Endothelial cell of umbilical vein (primary cell): ENCODE data around the gene SNAPC5. TPM values are rescaled to one million over a fixed set of nuclear protein-coding genes. Genes with fewer than 3 reads are reported as not detected.

Experiments
- BruUV-seq: library from RNA; stranded (reverse); fragments of 400-500 nt; replicated peaks from 2 replicates; lab custom pipeline; 2021; lab: Mats Ljungman, UMichigan
- CTCF ChIA-PET: fragments of 300-600, 350-600 bp; sonication (Branson Sonifier 250); formaldehyde crosslinking; loops from one replicate; lab custom pipeline; 2021; ENCODE audit warnings: antibody characterized with exemption, inconsistent platforms; lab: Charles Lee
- POLR2A ChIA-PET: fragments of 300-600, 350-600 bp; sonication (Branson Sonifier 250); formaldehyde crosslinking; loops from one replicate; lab custom pipeline; 2021; ENCODE audit warnings: antibody characterized with exemption, inconsistent platforms; lab: Charles Lee
- DNase-seq: peaks from one replicate; pipeline ENCODE4 v3.0.0-alpha.2; 2011; ENCODE audit warnings: low read depth, low spot score
- FAIRE-seq: peaks from 2 replicates; lab custom pipeline; 2011; peaks lifted over from hg19 to GRCh38; lab: Jason Lieb, UNC
- H2AFZ ChIP-seq: 2 replicates; pipeline ENCODE4 v1.6.0; 2012; ENCODE audit warnings: low read depth, low read length, control low read depth, inconsistent platforms
- H3K27ac ChIP-seq: 2 replicates; pipeline ENCODE4 v1.5.1; 2011; ENCODE audit warnings: low read depth, mild to moderate bottlenecking, control low read depth, low read length, moderate library complexity; ENCODE audit not compliant: insufficient read depth
- H3K27me3 ChIP-seq, 2 experiments: 2 replicates each; pipeline versions ENCODE4 v1.6.0 to v1.6.1; 2011; ENCODE audit warnings: low read length in 2 of 2, mixed read lengths in 1 of 2; ENCODE audit not compliant: control insufficient read depth in 2 of 2, insufficient read depth in 2 of 2
- H3K36me3 ChIP-seq, 2 experiments: 2 replicates in 1 of 2; 3 replicates in 1 of 2; pipeline ENCODE4 v1.5.1; 2011; ENCODE audit warnings: low read length in 2 of 2, mild to moderate bottlenecking in 1 of 2, moderate library complexity in 1 of 2; ENCODE audit not compliant: control insufficient read depth in 2 of 2, insufficient read depth in 2 of 2; ENCODE audit errors: extremely low read depth in 1 of 2
- H3K4me1 ChIP-seq: 3 replicates; pipeline ENCODE4 v1.5.1; 2011; ENCODE audit warnings: mild to moderate bottlenecking, low read length; ENCODE audit not compliant: control insufficient read depth, insufficient read depth; ENCODE audit errors: extremely low read depth
- H3K4me2 ChIP-seq: 2 replicates; pipeline ENCODE4 v1.6.1; 2011; ENCODE audit warnings: low read length, control low read depth, mixed read lengths; ENCODE audit not compliant: insufficient read depth
- H3K4me3 ChIP-seq, 3 experiments: fragments of 200-600 bp in 1 of 3; sonication (generic), shearing (Covaris generic) in 1 of 3; replicated peaks in 1 of 3; 2 replicates each; pipeline ENCODE4 v1.5.1; 2011 to 2016; ENCODE audit warnings: control low read depth in 3 of 3, low read length in 3 of 3, mild to moderate bottlenecking in 2 of 3, inconsistent platforms in 1 of 3, low read depth in 1 of 3, moderate library complexity in 1 of 3; ENCODE audit not compliant: insufficient read depth in 1 of 3
- H3K79me2 ChIP-seq: 2 replicates; pipeline ENCODE4 v1.6.0; 2012; ENCODE audit warnings: low read length, inconsistent platforms; ENCODE audit not compliant: control insufficient read depth, insufficient read depth
- H3K9ac ChIP-seq: replicated peaks from 2 replicates; pipeline ENCODE3; 2011; ENCODE audit warnings: low read length, control low read depth; ENCODE audit not compliant: insufficient read depth; ENCODE audit errors: extremely low read depth
- H3K9me1 ChIP-seq: replicated peaks from 3 replicates; pipeline ENCODE4 v1.6.0; 2011; ENCODE audit warnings: mild to moderate bottlenecking, low read length; ENCODE audit not compliant: control insufficient read depth, insufficient read depth; ENCODE audit errors: extremely low read depth
- H3K9me3 ChIP-seq: replicated peaks from 2 replicates; pipeline ENCODE4 v1.5.1; 2012; ENCODE audit warnings: low read length, inconsistent platforms; ENCODE audit not compliant: control insufficient read depth, insufficient read depth
- H4K20me1 ChIP-seq: replicated peaks from 2 replicates; pipeline ENCODE3; 2011; ENCODE audit warnings: mild to moderate bottlenecking, low read length; ENCODE audit not compliant: control insufficient read depth, insufficient read depth; ENCODE audit errors: extremely low read depth
- CTCF ChIP-seq, 2 donors: IDR thresholded peaks; 1 replicate in 1 of 2; 2 replicates in 1 of 2; pipeline ENCODE4 v1.5.1; 2011; ENCODE audit warnings: low read length in 2 of 2, mild to moderate bottlenecking in 2 of 2, moderate library complexity in 2 of 2, control low read depth in 1 of 2, inconsistent platforms in 1 of 2, low read depth in 1 of 2; ENCODE audit not compliant: insufficient read depth in 1 of 2; ENCODE audit errors: extremely low read depth in 1 of 2
- EZH2 ChIP-seq: IDR thresholded peaks from 2 replicates; pipeline ENCODE4 v1.6.1; 2012; ENCODE audit warnings: borderline replicate concordance, low read depth, mild to moderate bottlenecking, moderate library complexity, low read length, inconsistent platforms; ENCODE audit not compliant: severe bottlenecking
- FOS ChIP-seq: IDR thresholded peaks from 2 replicates; pipeline ENCODE4 v1.6.1; 2011; ENCODE audit warnings: mild to moderate bottlenecking, low read length, moderate library complexity, borderline replicate concordance; ENCODE audit not compliant: insufficient read depth
- GATA2 ChIP-seq: IDR thresholded peaks from 2 replicates; pipeline ENCODE4 v1.7.0; 2011; ENCODE audit warnings: low read depth, mild to moderate bottlenecking, moderate library complexity, mixed read lengths, low read length; ENCODE audit not compliant: insufficient read length, insufficient read depth
- JUN ChIP-seq: IDR thresholded peaks from 2 replicates; pipeline ENCODE4 v1.6.1; 2011; ENCODE audit warnings: borderline replicate concordance, low read depth; ENCODE audit not compliant: insufficient read length, insufficient read depth
- MYC ChIP-seq: IDR thresholded peaks from one replicate; pipeline ENCODE4 v1.6.1; 2011; ENCODE audit warnings: mild to moderate bottlenecking, low read depth, low read length
- POLR2A ChIP-seq: IDR thresholded peaks from 2 replicates; pipeline ENCODE4 v1.6.1; 2012; ENCODE audit warnings: low read depth, mild to moderate bottlenecking, control low read depth, low read length
- POLR2AphosphoS5 ChIP-seq: IDR thresholded peaks from 2 replicates; pipeline ENCODE4 v1.6.1; 2012; ENCODE audit warnings: low read depth, mild to moderate bottlenecking, control low read depth, low read length, moderate library complexity; ENCODE audit not compliant: insufficient read depth
- dilution Hi-C: fragments of 300-500 bp; cut with MboI; formaldehyde crosslinking; loops from one replicate; pipeline ENCODE4 v1.15.0; 2019; ENCODE audit warnings: low sequenced_read_pairs; ENCODE audit not compliant: extremely low pct_ligation_motif_present
- intact Hi-C: fragments of 100-400 bp; cut with micrococcal nuclease; formaldehyde crosslinking; loops from one replicate; pipeline ENCODE4 v1.10.0; 2022
- polyA plus RNA-seq, 4 experiments: library from polyadenylated mRNA; depleted of rRNA in 3 of 4; stranded (reverse) in 3 of 4; unstranded in 1 of 4; fragments of >200 nt; gene quantifications; 2 replicates each; pipeline versions ENCODE4 v1.2.1 to v1.2.3, GENCODE V29; 2011 to 2012; ENCODE audit warnings: missing spikeins in 1 of 4
- total RNA-seq: library from RNA; stranded (reverse); gene quantifications from 2 replicates; pipeline ENCODE4 v1.2.3, GENCODE V29; 2021
- TF ChIP-seq, protein P1 (sequence below): IDR thresholded peaks from 2 replicates; pipeline ENCODE4 v1.6.1; 2011; ENCODE audit not compliant: insufficient read depth, insufficient read length

Gene SNAPC5
- total and polyA plus RNA-seq, 2 donors (not counting 3 experiments of a cell fraction or from before 2014, with no cell fraction given): 16.0 to 17.4 TPM

- TF ChIP-seq FOS (no peak), CTCF (IDR thresholded peaks at IDR 0.05; ENCODE audit: extremely low read depth in 1 of 2, insufficient read depth in 1 of 2, low read depth in 1 of 2, low read length in 2 of 2) (no peak), GATA2 (no peak), EZH2 (no peak), POLR2A (no peak), JUN (no peak), MYC (no peak), POLR2AphosphoS5 (no peak)
- TF ChIP-seq, protein P1, sequence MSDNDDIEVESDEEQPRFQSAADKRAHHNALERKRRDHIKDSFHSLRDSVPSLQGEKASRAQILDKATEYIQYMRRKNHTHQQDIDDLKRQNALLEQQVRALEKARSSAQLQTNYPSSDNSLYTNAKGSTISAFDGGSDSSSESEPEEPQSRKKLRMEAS: no peak
- DNase-seq: no peak
- H3K9me3 ChIP-seq: no peaks in the 10 kb centered on the region
- no peaks in the 10 kb centered on the region for H3K27me3 ChIP-seq
- H3K36me3 ChIP-seq: no peaks in the 10 kb centered on the region
- no TSS peak for BruUV-seq
- H3K4me1 ChIP-seq: peaks cover 12% of the 10 kb centered on the region
- no peak overlapping the region for H3K4me2 ChIP-seq
- ChIA-PET POLR2A (no interaction called here), CTCF (no interaction called here)
- no peak for FAIRE-seq
- peaks cover 2% of the 10 kb centered on the region for H3K79me2 ChIP-seq
- no peaks in the 10 kb centered on the region for H4K20me1 ChIP-seq
- intact Hi-C loops: no loop called here
- dilution Hi-C loops: no loop called here
- H3K4me3 ChIP-seq: no peak overlapping the region
- H3K27ac ChIP-seq: no peak overlapping the region
- no peak overlapping the region for H3K9ac ChIP-seq
- H3K9me1 ChIP-seq: no peaks in the 10 kb centered on the region
- no peak overlapping the region for H2AFZ ChIP-seq
These were observed 34.9 kb downstream of the SNAPC5 start for GRCh38 chr15:66462627-66463026.
